GM20000 (cell line): ENCODE results near the gene PRRC2B.

Experiments used
- DNase-seq: peaks from one replicate; pipeline ENCODE4 v3.0.0; 2012; ENCODE audit warnings: low spot score
- CTCF ChIP-seq: IDR thresholded peaks from 2 replicates; pipeline ENCODE4 v1.5.1; 2012; ENCODE audit warnings: mild to moderate bottlenecking, control low read depth; ENCODE audit errors: extremely low read depth, missing control alignments

PRRC2B gene

GRCh38 chr9:131400627-131401026 lies 6.7 kb downstream of the PRRC2B start:
- no peak for TF ChIP-seq CTCF
- no peak for DNase-seq

GRCh38 chr9:131402073-131402472 lies 8.2 kb downstream of the PRRC2B start:
- TF ChIP-seq CTCF, result no peak

GRCh38 chr9:131402738-131403492 lies 9.0 kb downstream of the PRRC2B start:
- no peak for DNase-seq
- TF ChIP-seq CTCF, result no peak

More at GRCh38 chr9:131402073-131402472, 8.2 kb downstream of the PRRC2B start:
- DNase-seq, result no peak

GRCh38 chr9:131403493-131403773 lies 9.5 kb downstream of the PRRC2B start:
- DNase-seq, result no peak
- no peak for TF ChIP-seq CTCF

GRCh38 chr9:131404581-131404980 lies 10.7 kb downstream of the PRRC2B start:
- TF ChIP-seq CTCF, result no peak
- no peak for DNase-seq

GRCh38 chr9:131404987-131405386 lies 11.1 kb downstream of the PRRC2B start:
- no peak for DNase-seq
- TF ChIP-seq CTCF, result no peak

- no peak for DNase-seq
Observed at GRCh38 chr9:131405428-131405827, 11.5 kb downstream of the PRRC2B start.

More at GRCh38 chr9:131405428-131405827, 11.5 kb downstream of the PRRC2B start:
- no peak for TF ChIP-seq CTCF
